Testis (tissue), 5 donors: Measurements from ENCODE around the gene SPATA25. TPM values are rescaled to one million over a fixed set of nuclear protein-coding genes. Genes with fewer than 3 reads are reported as not detected.
A peak's percentile ranks its signal among the peaks of the same experiment; 100 is the strongest.

Experiments used
- DNase-seq: peaks from one replicate; pipeline ENCODE4 v3.0.0-alpha.2; 2019
- H3K27ac ChIP-seq, 2 donors: fragments of 200-600 bp; sonication (generic); one replicate each; pipeline ENCODE4 v1.5.1; 2019
- H3K27me3 ChIP-seq: fragments of 200-600 bp; sonication (generic); one replicate; pipeline ENCODE4 v1.5.1; 2019
- H3K36me3 ChIP-seq: fragments of 200-600 bp; sonication (generic); one replicate; pipeline ENCODE4 v1.5.1; 2017; ENCODE audit warnings: low read depth; ENCODE audit errors: missing control alignments
- H3K4me1 ChIP-seq: fragments of 200-600 bp; sonication (generic); one replicate; pipeline ENCODE4 v1.5.1; 2019
- H3K4me3 ChIP-seq, 2 donors: fragments of 200-600 bp; sonication (generic); one replicate each; pipeline ENCODE4 v1.5.1; 2017 to 2019
- H3K9me3 ChIP-seq: fragments of 200-600 bp; sonication (generic); one replicate; pipeline ENCODE4 v1.5.1; 2017
- CTCF ChIP-seq, 3 experiments: fragments of 450-650 bp in 2 of 3; fragments of 200-600 bp in 1 of 3; sonication (generic) in 1 of 3; IDR thresholded peaks; one replicate each; pipeline ENCODE4 v1.5.1; 2016 to 2019; ENCODE audit warnings: antibody characterized with exemption in 3 of 3, mild to moderate bottlenecking in 2 of 3, moderate library complexity in 1 of 3
- POLR2A ChIP-seq: fragments of 450-650 bp; IDR thresholded peaks from one replicate; pipeline ENCODE4 v1.6.1; 2017; ENCODE audit warnings: antibody characterized with exemption, mild to moderate bottlenecking, moderate library complexity
- WGBS, 2 donors: methylation state at CpG; one replicate each; pipeline ENCODE4 v1.1.5; 2018; 5-methylcytosine and 5-hydroxymethylcytosine counted together
- intact Hi-C: fragments of 100-400 bp; cut with DNase I; formaldehyde crosslinking; loops from one replicate; pipeline ENCODE4 v1.15.1; 2023; ENCODE audit warnings: low total_unique reads
- long read RNA-seq, 2 donors: transcript quantifications; one replicate each; lab custom pipeline, GENCODE V29; 2026
- polyA plus RNA-seq: library from polyadenylated mRNA; stranded (reverse); fragments of 350-450 nt; fragmentation: Illumina TruSeq; extraction: RNeasy Lipid Tissue Mini Kit (QIAGEN cat#74804); gene quantifications from one replicate; pipeline ENCODE4 v1.2.3, GENCODE V29; 2014; ENCODE audit warnings: low read depth, low replicate concordance; ENCODE audit not compliant: insufficient read depth
- total RNA-seq, 2 donors: library from RNA; depleted of rRNA; stranded (reverse); fragments of >200 nt; gene quantifications; one replicate each; pipeline ENCODE4 v1.2.3, GENCODE V29; 2016

Gene SPATA25
- total RNA-seq (10 to 100 TPM; 14.9 to 26.0 TPM), polyA plus RNA-seq (59.4 TPM)
- long read RNA-seq, donor 1: 0 reads
- long read RNA-seq, donor 2: 0 reads

- intact Hi-C loops: no loop called here
- peaks cover 13% of the 10 kb centered on the region for H3K4me1 ChIP-seq
- H3K9me3 ChIP-seq: no peaks in the 10 kb centered on the region
- TF ChIP-seq CTCF (IDR thresholded peaks at IDR 0.05): no peak
- TF ChIP-seq POLR2A: no peak
- H3K27me3 ChIP-seq: no peaks in the 10 kb centered on the region
- whole genome bisulfite sequencing, 2 donors: 87 to 90% methylated on average over 8 of the region's 8 CpGs
- H3K4me3 ChIP-seq: no peak within 1 kb of the TSS
- no peak for DNase-seq
- no peaks in the 10 kb centered on the region for H3K36me3 ChIP-seq
- no peak within 1 kb of the TSS for H3K27ac ChIP-seq
Observed at GRCh38 chr20:45887346-45887715, at the start of gene SPATA25. Gene SPATA25, minus strand, starts transcription at chr20:45887622. Its CDS starts 32 bp downstream, at chr20:45887590.

- no peaks in the 10 kb centered on the region for H3K9me3 ChIP-seq
- intact Hi-C loops: no loop called here
- TF ChIP-seq CTCF (IDR thresholded peaks at IDR 0.05): no peak
- peak overlapping the region; percentile 88 to 100 for H3K27ac ChIP-seq
- no peak for DNase-seq
- H3K4me3 ChIP-seq: peak overlapping the region; percentile 96 to 99
- peaks cover 14% of the 10 kb centered on the region for H3K4me1 ChIP-seq
- H3K36me3 ChIP-seq: no peaks in the 10 kb centered on the region
- 2% methylated on average over 21 of the region's 21 CpGs for WGBS, 2 donors
- H3K27me3 ChIP-seq: no peaks in the 10 kb centered on the region
Observed at GRCh38 chr20:45935416-45936046, 48.1 kb upstream of the SPATA25 start.

GRCh38 chr20:45934586-45935415 is 47.4 kb upstream of the SPATA25 start, which contains the start of gene PCIF1:
Gene PCIF1, plus strand, starts transcription at chr20:45934683. Its CDS starts 4,317 bp downstream, at chr20:45939000.
- no peaks in the 10 kb centered on the region for H3K27me3 ChIP-seq
- DNase-seq: peak; percentile 99
- H3K4me1 ChIP-seq: peaks cover 14% of the 10 kb centered on the region
- TF ChIP-seq CTCF (IDR thresholded peaks at IDR 0.05) (peak in 1 of 3 experiments; percentile 33), POLR2A (peak; percentile 88)
- H3K27ac ChIP-seq: peak within 1 kb of the TSS; percentile 100
- 0% methylated on average over 9 to 69 of the region's 102 CpGs for WGBS, 2 donors
- intact Hi-C loops: no loop called here
- peak within 1 kb of the TSS; percentile 96 to 99 for H3K4me3 ChIP-seq
- no peaks in the 10 kb centered on the region for H3K36me3 ChIP-seq
- no peaks in the 10 kb centered on the region for H3K9me3 ChIP-seq

- H3K4me3 ChIP-seq: peak overlapping the region; percentile 96 to 99
- H3K27ac ChIP-seq: peak overlapping the region; percentile 100
- WGBS, 2 donors: 0% methylated on average over 5 to 34 of the region's 34 CpGs
- DNase-seq: peak; percentile 73
- no peaks in the 10 kb centered on the region for H3K36me3 ChIP-seq
- no peaks in the 10 kb centered on the region for H3K27me3 ChIP-seq
- H3K4me1 ChIP-seq: peaks cover 14% of the 10 kb centered on the region
- intact Hi-C loops: no loop called here
- TF ChIP-seq POLR2A (no peak), CTCF (IDR thresholded peaks at IDR 0.05) (no peak)
- H3K9me3 ChIP-seq: no peaks in the 10 kb centered on the region
Observed at GRCh38 chr20:45934046-45934585, 46.7 kb upstream of the SPATA25 start.
